IgD-negative memory B cell (primary cell): ENCODE results near the gene ASAP2. TPM values are rescaled to one million over a fixed set of nuclear protein-coding genes. Genes with fewer than 3 reads are reported as not detected.

ENCODE experiments used
- H3K27ac Mint-ChIP-seq, 3 donors: one replicate each; pipeline ENCODE4 v1.8.0; 2020 to 2022; ENCODE audit warnings: mild to moderate bottlenecking in 3 of 3, mixed read lengths in 3 of 3, moderate library complexity in 1 of 3
- H3K27me3 Mint-ChIP-seq: one replicate; pipeline ENCODE4 v1.8.0; 2021; ENCODE audit warnings: mixed read lengths
- H3K36me3 Mint-ChIP-seq: one replicate; pipeline ENCODE4 v1.8.0; 2020; ENCODE audit warnings: mild to moderate bottlenecking, mixed read lengths
- H3K4me1 Mint-ChIP-seq, 3 donors: one replicate each; pipeline ENCODE4 v1.8.0; 2020 to 2022; ENCODE audit warnings: mixed read lengths in 3 of 3, mild to moderate bottlenecking in 1 of 3
- H3K4me3 Mint-ChIP-seq, 4 donors: one replicate each; pipeline ENCODE4 v1.8.0; 2020 to 2022; ENCODE audit warnings: mild to moderate bottlenecking in 4 of 4, mixed read lengths in 4 of 4, moderate library complexity in 3 of 4
- H3K9me3 Mint-ChIP-seq, 3 donors: one replicate each; pipeline ENCODE4 v1.8.0; 2020 to 2021; ENCODE audit warnings: mixed read lengths in 3 of 3, mild to moderate bottlenecking in 1 of 3
- polyA plus RNA-seq: library from polyadenylated mRNA; unstranded; fragments of 300-500 nt; fragmentation: Illumina TruSeq; gene quantifications from one replicate; pipeline ENCODE4 v1.2.3, GENCODE V29; 2021

ASAP2 gene
- polyA plus RNA-seq, 1 donor from 2014 or later = not detected

GRCh38 chr2:9170458-9171130 lies 36.0 kb upstream of the ASAP2 start:
- H3K9me3 Mint-ChIP-seq = peaks cover 0 to 1% (median 0%) of the 10 kb centered on the region in 3 donors
- H3K27me3 Mint-ChIP-seq = peaks cover 7% of the 10 kb centered on the region
- no peak overlapping the region for H3K4me3 Mint-ChIP-seq
- no peaks in the 10 kb centered on the region for H3K36me3 Mint-ChIP-seq
- H3K27ac Mint-ChIP-seq = no peak overlapping the region
- peaks cover 0 to 3% (median 1%) of the 10 kb centered on the region in 3 donors for H3K4me1 Mint-ChIP-seq

- Mint-ChIP-seq H3K4me3 (no peak overlapping the region), H3K4me1 (peaks cover 0 to 7% (median 2%) of the 10 kb centered on the region in 3 donors), H3K9me3 (peaks cover 0 to 1% (median 0%) of the 10 kb centered on the region in 3 donors)
Observed at GRCh38 chr2:9174771-9175437, 31.7 kb upstream of the ASAP2 start.

GRCh38 chr2:9178110-9178903 lies 28.3 kb upstream of the ASAP2 start:
- H3K27ac Mint-ChIP-seq = no peak overlapping the region
- no peaks in the 10 kb centered on the region for H3K36me3 Mint-ChIP-seq

More at GRCh38 chr2:9174771-9175437, 31.7 kb upstream of the ASAP2 start:
- H3K36me3 Mint-ChIP-seq = no peaks in the 10 kb centered on the region
- peaks cover 12% of the 10 kb centered on the region for H3K27me3 Mint-ChIP-seq
- H3K27ac Mint-ChIP-seq = no peak overlapping the region

GRCh38 chr2:9178904-9179571 lies 27.6 kb upstream of the ASAP2 start:
- H3K4me1 Mint-ChIP-seq = peaks cover 0 to 7% (median 3%) of the 10 kb centered on the region in 3 donors
- H3K27me3 Mint-ChIP-seq = peaks cover 14% of the 10 kb centered on the region
- peaks cover 1% of the 10 kb centered on the region for H3K36me3 Mint-ChIP-seq
- H3K4me3 Mint-ChIP-seq = no peak overlapping the region
- no peak overlapping the region for H3K27ac Mint-ChIP-seq
- H3K9me3 Mint-ChIP-seq = no peaks in the 10 kb centered on the region

More at GRCh38 chr2:9178110-9178903, 28.3 kb upstream of the ASAP2 start:
- Mint-ChIP-seq H3K27me3 (peaks cover 9% of the 10 kb centered on the region), H3K9me3 (no peaks in the 10 kb centered on the region), H3K4me3 (no peak overlapping the region), H3K4me1 (peaks cover 0 to 7% (median 3%) of the 10 kb centered on the region in 3 donors)

GRCh38 chr2:9179572-9180201 lies 26.9 kb upstream of the ASAP2 start:
- Mint-ChIP-seq H3K36me3 (peaks cover 1% of the 10 kb centered on the region), H3K4me3 (no peak overlapping the region), H3K27ac (no peak overlapping the region), H3K9me3 (no peaks in the 10 kb centered on the region), H3K27me3 (peaks cover 14% of the 10 kb centered on the region), H3K4me1 (peaks cover 0 to 7% (median 3%) of the 10 kb centered on the region in 3 donors)

- Mint-ChIP-seq H3K9me3 (no peaks in the 10 kb centered on the region), H3K4me1 (peaks cover 0 to 2% (median 0%) of the 10 kb centered on the region in 3 donors), H3K27me3 (peaks cover 6% of the 10 kb centered on the region), H3K36me3 (peaks cover 1% of the 10 kb centered on the region), H3K27ac (no peak overlapping the region), H3K4me3 (no peak overlapping the region)
Observed at GRCh38 chr2:9184361-9184760, 22.3 kb upstream of the ASAP2 start.

GRCh38 chr2:9187620-9188214 lies 18.9 kb upstream of the ASAP2 start:
- no peak overlapping the region for H3K4me3 Mint-ChIP-seq
- peaks cover 1% of the 10 kb centered on the region for H3K36me3 Mint-ChIP-seq
- H3K9me3 Mint-ChIP-seq = no peaks in the 10 kb centered on the region
- H3K27me3 Mint-ChIP-seq = peaks cover 6% of the 10 kb centered on the region
- H3K4me1 Mint-ChIP-seq = peaks cover 0 to 1% (median 0%) of the 10 kb centered on the region in 3 donors
- H3K27ac Mint-ChIP-seq = no peak overlapping the region

- peaks cover 0 to 1% (median 0%) of the 10 kb centered on the region in 3 donors for H3K4me1 Mint-ChIP-seq
- H3K27ac Mint-ChIP-seq = no peak overlapping the region
Observed at GRCh38 chr2:9188823-9189222, 17.8 kb upstream of the ASAP2 start.

GRCh38 chr2:9189901-9190300 lies 16.7 kb upstream of the ASAP2 start:
- H3K9me3 Mint-ChIP-seq = no peaks in the 10 kb centered on the region
- no peak overlapping the region for H3K4me3 Mint-ChIP-seq
- H3K36me3 Mint-ChIP-seq = no peaks in the 10 kb centered on the region
- H3K27me3 Mint-ChIP-seq = no peaks in the 10 kb centered on the region
- H3K4me1 Mint-ChIP-seq = peaks cover 0 to 1% (median 0%) of the 10 kb centered on the region in 3 donors
- H3K27ac Mint-ChIP-seq = no peak overlapping the region

More at GRCh38 chr2:9188823-9189222, 17.8 kb upstream of the ASAP2 start:
- Mint-ChIP-seq H3K27me3 (peaks cover 1% of the 10 kb centered on the region), H3K9me3 (no peaks in the 10 kb centered on the region), H3K36me3 (no peaks in the 10 kb centered on the region), H3K4me3 (no peak overlapping the region)

GRCh38 chr2:9191041-9191481 lies 15.6 kb upstream of the ASAP2 start:
- Mint-ChIP-seq H3K36me3 (no peaks in the 10 kb centered on the region), H3K4me3 (no peak overlapping the region), H3K9me3 (no peaks in the 10 kb centered on the region), H3K4me1 (peaks cover 0 to 1% (median 0%) of the 10 kb centered on the region in 3 donors), H3K27ac (no peak overlapping the region), H3K27me3 (no peaks in the 10 kb centered on the region)

- H3K4me1 Mint-ChIP-seq = peaks cover 0 to 1% (median 0%) of the 10 kb centered on the region in 3 donors
- no peak overlapping the region for H3K27ac Mint-ChIP-seq
- H3K36me3 Mint-ChIP-seq = no peaks in the 10 kb centered on the region
- H3K27me3 Mint-ChIP-seq = peaks cover 8% of the 10 kb centered on the region
- no peak overlapping the region for H3K4me3 Mint-ChIP-seq
- H3K9me3 Mint-ChIP-seq = no peaks in the 10 kb centered on the region
Observed at GRCh38 chr2:9192712-9193111, 13.9 kb upstream of the ASAP2 start.

- Mint-ChIP-seq H3K27me3 (peaks cover 14% of the 10 kb centered on the region), H3K36me3 (no peaks in the 10 kb centered on the region), H3K9me3 (peaks cover 0 to 2% (median 0%) of the 10 kb centered on the region in 3 donors), H3K4me1 (peaks cover 0 to 1% (median 0%) of the 10 kb centered on the region in 3 donors), H3K27ac (no peak overlapping the region), H3K4me3 (no peak overlapping the region)
Observed at GRCh38 chr2:9194352-9194751, 12.3 kb upstream of the ASAP2 start.

- no peaks in the 10 kb centered on the region for H3K36me3 Mint-ChIP-seq
- H3K27me3 Mint-ChIP-seq = peaks cover 22% of the 10 kb centered on the region
- peaks cover 0 to 2% (median 0%) of the 10 kb centered on the region in 3 donors for H3K9me3 Mint-ChIP-seq
- no peak overlapping the region for H3K27ac Mint-ChIP-seq
- H3K4me1 Mint-ChIP-seq = peaks cover 0 to 1% (median 0%) of the 10 kb centered on the region in 3 donors
- H3K4me3 Mint-ChIP-seq = no peak overlapping the region
Observed at GRCh38 chr2:9196637-9197036, 10.0 kb upstream of the ASAP2 start.

- Mint-ChIP-seq H3K27me3 (peaks cover 23% of the 10 kb centered on the region), H3K36me3 (no peaks in the 10 kb centered on the region), H3K4me1 (no peaks in the 10 kb centered on the region), H3K9me3 (peaks cover 0 to 3% (median 0%) of the 10 kb centered on the region in 3 donors), H3K4me3 (no peak overlapping the region), H3K27ac (no peak overlapping the region)
Observed at GRCh38 chr2:9197916-9198315, 8.7 kb upstream of the ASAP2 start.
